Activated naive CD8-positive, alpha-beta T cell treated with anti-CD3 and anti-CD28 coated beads, Interleukin-2, amount 10 ng/mL, durations not matched to agents 7 days and 5 days (primary cell): ENCODE measurements around the gene BTBD1. TPM values are rescaled to one million over a fixed set of nuclear protein-coding genes. Genes with fewer than 3 reads are reported as not detected.
A peak's percentile ranks its signal among the peaks of the same experiment; 100 is the strongest.
"Not testable (repeated sequence)": the region's sequence is repeated elsewhere in the genome, so short reads cannot be mapped to it uniquely, and the experiment has no call there.

Experiments
- ATAC-seq: fragments of 150-1000 bp; cut with Tn5 transposase; one replicate; pipeline ENCODE4 v1.10.0; 2021; ENCODE audit warnings: low read depth, moderate library complexity
- POLR2A ChIA-PET: fragments of 350-600 bp; sonication (Branson Sonifier 250); formaldehyde crosslinking; loops from one replicate; lab custom pipeline; 2021; ENCODE audit warnings: antibody characterized with exemption; lab: Charles Lee
- DNase-seq: peaks from one replicate; pipeline ENCODE4 v3.0.0; 2021
- H3K27ac Mint-ChIP-seq: one replicate; pipeline ENCODE4 v1.8.0; 2022; ENCODE audit warnings: mild to moderate bottlenecking, mixed read lengths
- H3K27me3 Mint-ChIP-seq: one replicate; pipeline ENCODE4 v1.8.0; 2022; ENCODE audit warnings: mild to moderate bottlenecking, moderate library complexity, mixed read lengths
- H3K36me3 Mint-ChIP-seq: one replicate; pipeline ENCODE4 v1.8.0; 2021; ENCODE audit warnings: mild to moderate bottlenecking, mixed read lengths
- H3K4me1 Mint-ChIP-seq: one replicate; pipeline ENCODE4 v1.8.0; 2021; ENCODE audit warnings: mixed read lengths
- H3K4me3 Mint-ChIP-seq: one replicate; pipeline ENCODE4 v1.8.0; 2022; ENCODE audit warnings: mild to moderate bottlenecking, moderate library complexity, mixed read lengths
- H3K9me3 Mint-ChIP-seq: one replicate; pipeline ENCODE4 v1.8.0; 2021; ENCODE audit warnings: mixed read lengths
- total RNA-seq, 2 experiments: library from RNA; stranded (reverse); gene quantifications; one replicate each; pipeline ENCODE4 v1.2.3, GENCODE V29; 2021

Gene BTBD1
- total RNA-seq, 2 experiments from 2014 or later = 56.3 to 59.2 TPM

DNA sequence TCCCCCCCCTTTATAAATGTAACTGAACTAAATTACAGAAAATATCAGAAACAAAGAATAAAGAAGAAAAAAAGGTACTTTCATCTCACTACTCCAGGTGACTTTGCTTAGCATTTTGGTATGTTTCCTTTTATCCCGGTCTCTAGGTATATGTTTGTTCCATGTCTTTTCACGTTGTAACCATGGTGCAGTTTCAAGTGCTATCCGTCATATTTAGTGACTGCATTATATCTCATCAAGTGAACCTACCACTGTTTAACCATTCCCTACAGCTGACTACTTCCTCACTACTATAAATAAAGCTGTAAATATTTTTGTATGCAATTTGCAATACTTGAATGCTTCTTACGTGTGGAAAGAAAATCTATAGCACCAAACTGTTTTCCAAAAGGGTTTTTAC lies 2.2 kb downstream of the BTBD1 start:
- peaks cover 8% of the 10 kb centered on the region for H3K36me3 Mint-ChIP-seq
- peak overlapping the region; percentile 69 for H3K4me3 Mint-ChIP-seq
- no peak for DNase-seq
- POLR2A ChIA-PET = interaction anchor here (1.0 to 1.1 kb wide), 2 partner anchors 54 to 525 kb away, joined by 3 to 4 read pairs; partner anchors contain the start of genes C15orf40 and RPS17
- H3K4me1 Mint-ChIP-seq = peaks cover 14% of the 10 kb centered on the region
- ATAC-seq = no peak
- H3K27me3 Mint-ChIP-seq = no peaks in the 10 kb centered on the region
- H3K27ac Mint-ChIP-seq = peak overlapping the region; percentile 24
- H3K9me3 Mint-ChIP-seq = peaks cover 6% of the 10 kb centered on the region

DNA sequence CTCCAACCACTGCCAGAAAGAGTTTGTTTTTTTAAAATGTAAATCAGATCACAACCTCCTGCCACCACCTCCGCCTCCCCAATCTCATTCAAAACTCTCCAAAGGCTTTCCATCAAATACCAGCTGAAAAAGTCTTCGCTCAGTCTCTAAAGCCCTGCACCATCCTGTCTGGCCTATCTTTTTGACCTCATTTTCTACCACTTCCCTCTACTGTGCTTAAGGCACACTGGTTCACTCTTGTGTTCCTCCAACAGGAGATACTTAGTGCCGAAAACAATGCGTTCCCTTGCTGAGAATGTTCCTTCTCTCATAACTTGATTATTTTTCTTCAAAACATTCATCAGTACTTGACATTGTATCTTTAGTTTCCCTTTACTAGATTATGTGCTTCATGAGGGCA lies 3.5 kb downstream of the BTBD1 start:
- Mint-ChIP-seq H3K4me1 (peaks cover 19% of the 10 kb centered on the region), H3K27me3 (no peaks in the 10 kb centered on the region), H3K4me3 (no peak overlapping the region), H3K9me3 (no peaks in the 10 kb centered on the region), H3K36me3 (peaks cover 4% of the 10 kb centered on the region), H3K27ac (no peak overlapping the region)
- no peak for DNase-seq
- ATAC-seq = no peak
- POLR2A ChIA-PET = interaction anchor here (1.8 kb wide), 2 partner anchors 49 to 52 kb away, joined by 4 to 7 read pairs; partner anchors contain the start of gene C15orf40

DNA sequence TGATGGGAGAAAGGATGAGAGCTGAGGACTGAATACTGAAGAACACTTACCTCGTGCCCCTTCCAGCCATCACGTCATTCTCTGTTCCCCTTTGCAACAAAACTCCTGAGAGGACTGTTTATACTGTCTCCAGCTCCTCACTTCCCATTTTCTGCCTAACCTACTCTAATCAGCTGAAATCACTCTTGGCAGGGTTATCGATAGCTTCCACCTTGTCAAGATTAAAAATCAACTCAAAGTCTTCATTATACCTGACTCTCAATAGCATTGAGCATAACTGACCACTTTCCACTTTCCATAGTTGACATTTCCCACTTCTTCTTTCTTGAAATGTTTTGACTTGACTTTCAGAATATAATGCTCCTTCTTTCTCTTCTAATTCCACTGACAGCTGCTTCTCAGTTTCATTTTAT lies 4.3 kb downstream of the BTBD1 start:
- DNase-seq = no peak
- Mint-ChIP-seq H3K27me3 (no peaks in the 10 kb centered on the region), H3K9me3 (no peaks in the 10 kb centered on the region), H3K36me3 (peaks cover 4% of the 10 kb centered on the region), H3K4me1 (peaks cover 21% of the 10 kb centered on the region), H3K4me3 (no peak overlapping the region), H3K27ac (no peak overlapping the region)
- POLR2A ChIA-PET = interaction anchor here (0.8 to 1.8 kb wide), 5 partner anchors 45 to 145 kb away, joined by 3 to 7 read pairs (median 3); partner anchors contain the start of genes C15orf40 and TM6SF1
- no peak for ATAC-seq

DNA sequence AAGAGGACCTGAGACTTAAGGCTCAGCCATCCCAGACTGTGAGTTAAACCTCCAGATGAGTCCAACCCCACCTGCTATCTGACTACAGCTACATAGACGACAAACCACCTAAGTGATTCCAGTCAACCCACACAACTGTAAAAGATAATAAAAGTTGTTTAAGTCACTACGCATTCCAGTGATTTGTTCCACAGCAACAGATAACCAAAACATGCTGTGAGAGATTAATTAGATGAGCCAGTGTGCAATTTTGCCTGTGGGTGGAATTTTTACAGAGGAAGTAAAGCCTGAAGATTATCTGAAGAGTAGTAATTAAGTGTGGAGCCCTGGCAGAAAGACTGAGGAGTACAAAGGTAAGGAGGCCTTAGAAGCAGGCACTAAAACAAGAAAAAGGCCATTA lies 5.4 kb downstream of the BTBD1 start:
- ATAC-seq (no peak), DNase-seq (no peak)
- no peaks in the 10 kb centered on the region for H3K9me3 Mint-ChIP-seq
- H3K4me1 Mint-ChIP-seq = peaks cover 26% of the 10 kb centered on the region
- no peak overlapping the region for H3K27ac Mint-ChIP-seq
- POLR2A ChIA-PET = interaction anchor here (0.9 kb wide), 1 partner anchor 46 kb away, joined by 3 read pairs; the partner anchor contains the start of gene TM6SF1
- H3K4me3 Mint-ChIP-seq = no peak overlapping the region
- H3K27me3 Mint-ChIP-seq = no peaks in the 10 kb centered on the region
- H3K36me3 Mint-ChIP-seq = peaks cover 7% of the 10 kb centered on the region

DNA sequence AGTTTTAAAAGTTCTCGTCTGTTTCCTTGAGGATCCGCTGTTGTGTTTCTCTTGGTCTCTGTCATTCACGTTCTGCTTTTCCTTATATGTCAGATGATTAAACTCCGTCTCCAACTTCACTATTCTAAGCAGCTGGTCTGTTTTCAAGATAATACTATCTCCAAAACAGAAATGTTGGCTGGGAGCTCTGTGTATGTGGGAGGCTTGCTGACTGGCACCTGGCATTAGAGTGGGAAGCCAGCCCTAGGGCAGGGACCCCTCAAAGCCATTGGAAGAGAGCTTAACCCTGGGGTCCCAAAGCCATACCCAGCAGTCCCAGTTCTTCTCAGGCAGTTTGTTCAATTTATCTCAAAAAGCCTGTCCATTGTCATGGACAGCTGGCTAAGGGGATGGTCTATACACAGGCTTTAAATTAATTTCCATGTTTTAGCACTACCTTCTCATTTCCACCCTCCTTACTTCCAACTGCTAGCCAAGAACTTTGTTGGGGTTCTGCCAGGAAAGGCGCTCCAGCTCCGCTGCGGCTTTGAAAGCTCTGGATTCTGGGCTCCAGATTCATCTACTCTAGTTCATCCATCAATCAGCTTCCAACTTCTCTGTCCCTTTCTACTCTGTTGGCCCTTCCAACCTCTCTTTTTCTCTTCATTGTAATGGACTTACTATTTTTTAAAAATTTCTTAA lies 9.2 kb downstream of the BTBD1 start:
- H3K4me1 Mint-ChIP-seq = peaks cover 15% of the 10 kb centered on the region
- no peak overlapping the region for H3K4me3 Mint-ChIP-seq
- peaks cover 15% of the 10 kb centered on the region for H3K36me3 Mint-ChIP-seq
- no peak for ATAC-seq
- POLR2A ChIA-PET = interaction anchor here (2.0 kb wide), 1 partner anchor 9 kb away, joined by 6 read pairs; the partner anchor contains the start of gene BTBD1
- DNase-seq = no peak
- no peaks in the 10 kb centered on the region for H3K9me3 Mint-ChIP-seq
- H3K27me3 Mint-ChIP-seq = no peaks in the 10 kb centered on the region
- H3K27ac Mint-ChIP-seq = no peak overlapping the region

DNA sequence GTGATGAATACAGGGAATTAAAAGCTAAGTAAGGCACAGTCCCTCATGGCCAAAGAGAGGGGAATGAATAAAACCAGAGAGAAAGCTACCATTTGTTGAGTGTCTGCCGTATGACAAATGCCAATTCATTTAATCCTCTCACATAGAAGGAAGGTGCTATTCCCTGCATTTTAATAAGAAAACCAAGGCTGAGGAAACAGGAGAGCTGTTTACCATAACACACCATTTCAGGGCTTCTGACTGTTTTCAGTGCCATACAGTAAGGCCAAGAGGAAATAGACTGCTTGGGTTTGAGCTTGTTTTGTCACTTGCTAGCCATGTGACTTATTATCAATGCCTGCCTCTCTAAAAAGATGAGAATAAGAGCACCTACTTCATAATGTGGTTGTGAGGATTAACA lies 10.1 kb downstream of the BTBD1 start:
- POLR2A ChIA-PET = interaction anchor here (2.0 kb wide), 1 partner anchor 10 kb away, joined by 6 read pairs; the partner anchor contains the start of gene BTBD1
- peaks cover 15% of the 10 kb centered on the region for H3K4me1 Mint-ChIP-seq
- H3K9me3 Mint-ChIP-seq = no peaks in the 10 kb centered on the region
- no peak for DNase-seq
- no peak overlapping the region for H3K4me3 Mint-ChIP-seq
- peaks cover 15% of the 10 kb centered on the region for H3K36me3 Mint-ChIP-seq
- no peak for ATAC-seq
- no peaks in the 10 kb centered on the region for H3K27me3 Mint-ChIP-seq
- no peak overlapping the region for H3K27ac Mint-ChIP-seq

DNA sequence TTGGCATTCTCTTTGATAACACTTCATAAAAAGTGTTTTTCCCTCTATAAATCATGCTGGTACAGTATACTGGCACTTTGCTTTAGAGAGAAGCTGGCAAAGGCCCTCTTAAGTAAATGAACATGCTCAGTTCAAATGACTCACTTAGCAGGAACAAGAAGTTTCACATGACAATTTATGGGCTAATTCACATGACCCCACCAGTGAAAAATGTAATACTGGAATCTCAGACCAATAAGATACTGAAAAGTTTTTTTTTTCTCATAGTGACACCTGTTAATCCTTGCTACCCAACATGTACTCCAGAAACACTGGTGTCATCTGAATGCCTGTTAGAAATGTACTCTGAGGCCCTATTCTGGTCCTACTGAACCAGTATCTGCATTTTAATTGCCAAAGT lies 13.9 kb downstream of the BTBD1 start:
- POLR2A ChIA-PET = no interaction called here
- peaks cover 29% of the 10 kb centered on the region for H3K36me3 Mint-ChIP-seq
- no peak overlapping the region for H3K27ac Mint-ChIP-seq
- no peak for ATAC-seq
- H3K4me1 Mint-ChIP-seq = peaks cover 12% of the 10 kb centered on the region
- no peaks in the 10 kb centered on the region for H3K27me3 Mint-ChIP-seq
- no peak overlapping the region for H3K4me3 Mint-ChIP-seq
- no peak for DNase-seq
- H3K9me3 Mint-ChIP-seq = no peaks in the 10 kb centered on the region

DNA sequence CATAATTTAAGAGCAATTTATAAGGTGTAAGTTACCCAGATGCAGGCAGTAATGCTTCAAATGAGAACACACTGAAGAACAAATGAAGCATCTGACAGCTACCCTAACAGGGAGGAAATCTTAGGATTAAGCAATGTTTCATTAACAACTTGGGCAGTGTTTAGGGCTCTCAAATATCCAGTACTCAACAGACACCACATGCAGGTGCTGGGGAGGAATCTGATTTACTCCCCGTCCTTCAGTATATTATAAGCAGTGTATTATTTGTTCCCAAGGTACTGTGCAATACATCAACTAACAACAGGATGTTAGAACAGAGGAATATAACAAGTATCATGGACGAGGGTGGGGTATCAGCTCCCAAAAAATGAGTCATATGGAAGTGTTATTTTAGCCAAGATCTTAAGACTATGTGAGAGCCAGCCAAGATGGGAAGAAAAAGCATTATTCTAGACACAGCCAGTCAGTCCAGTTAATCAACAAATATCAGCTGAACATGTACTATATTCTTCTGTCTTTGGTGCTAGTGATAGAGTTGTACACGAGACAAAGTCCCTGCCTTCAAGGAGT lies 20.4 kb downstream of the BTBD1 start:
- H3K27ac Mint-ChIP-seq = no peak overlapping the region
- H3K4me3 Mint-ChIP-seq = no peak overlapping the region
- POLR2A ChIA-PET = no interaction called here
- peaks cover 47% of the 10 kb centered on the region for H3K36me3 Mint-ChIP-seq
- ATAC-seq (no peak), DNase-seq (no peak)
- peaks cover 4% of the 10 kb centered on the region for H3K4me1 Mint-ChIP-seq
- no peaks in the 10 kb centered on the region for H3K27me3 Mint-ChIP-seq
- H3K9me3 Mint-ChIP-seq = no peaks in the 10 kb centered on the region

DNA sequence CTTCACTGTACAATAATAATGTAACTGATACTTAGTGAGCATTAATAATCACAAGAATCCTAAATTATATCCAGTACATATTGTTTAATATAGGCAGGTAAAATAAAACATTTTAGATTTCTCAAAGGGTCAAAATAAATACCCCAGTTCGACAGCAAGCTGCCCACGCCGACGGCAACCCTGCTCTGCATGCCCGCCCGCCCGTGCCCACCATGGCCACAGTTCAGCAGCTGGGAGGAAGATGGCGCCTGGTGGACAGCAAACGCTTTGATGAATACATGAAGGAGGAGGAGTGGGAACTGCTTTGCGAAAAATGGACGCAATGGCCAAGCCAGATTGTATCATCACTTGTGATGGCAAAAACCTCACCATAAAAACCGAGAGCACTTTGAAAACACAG lies 22.9 kb downstream of the BTBD1 start:
- POLR2A ChIA-PET = interaction anchor here (0.7 kb wide), 1 partner anchor 63 kb away, joined by 4 read pairs; the partner anchor contains the start of gene TM6SF1
- no peak overlapping the region for H3K4me3 Mint-ChIP-seq
- no peaks in the 10 kb centered on the region for H3K27me3 Mint-ChIP-seq
- no peaks in the 10 kb centered on the region for H3K9me3 Mint-ChIP-seq
- no peak overlapping the region for H3K27ac Mint-ChIP-seq
- peaks cover 64% of the 10 kb centered on the region for H3K36me3 Mint-ChIP-seq
- peaks cover 10% of the 10 kb centered on the region for H3K4me1 Mint-ChIP-seq
- ATAC-seq (no peak), DNase-seq (no peak)

DNA sequence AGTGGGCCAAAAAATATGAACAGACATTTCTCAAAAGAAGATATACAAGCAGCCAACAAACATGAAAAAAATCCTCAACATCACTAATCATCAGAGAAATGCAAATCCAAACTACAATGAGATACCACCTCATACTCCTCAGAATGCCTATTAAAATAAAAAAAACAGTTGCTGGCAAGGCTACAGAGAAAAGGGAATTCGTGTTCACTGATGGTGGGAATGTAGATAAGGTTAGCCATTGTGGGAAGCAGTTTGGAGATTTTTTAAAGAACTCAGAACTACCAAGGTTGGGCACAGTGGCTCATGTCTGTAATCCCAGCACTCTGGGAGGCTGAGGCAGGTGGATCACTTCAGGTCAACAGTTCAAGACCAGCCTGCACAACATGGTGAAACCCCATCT lies 27.8 kb downstream of the BTBD1 start:
- ATAC-seq (no peak), DNase-seq (no peak)
- H3K4me3 Mint-ChIP-seq = no peak overlapping the region
- peaks cover 5% of the 10 kb centered on the region for H3K9me3 Mint-ChIP-seq
- peak overlapping the region; percentile 23 for H3K27ac Mint-ChIP-seq
- POLR2A ChIA-PET = interaction anchor here (1.0 kb wide), 1 partner anchor 28 kb away, joined by 4 read pairs; no protein-coding TSS in a partner anchor
- H3K4me1 Mint-ChIP-seq = peaks cover 33% of the 10 kb centered on the region
- H3K36me3 Mint-ChIP-seq = peaks cover 76% of the 10 kb centered on the region
- no peaks in the 10 kb centered on the region for H3K27me3 Mint-ChIP-seq

DNA sequence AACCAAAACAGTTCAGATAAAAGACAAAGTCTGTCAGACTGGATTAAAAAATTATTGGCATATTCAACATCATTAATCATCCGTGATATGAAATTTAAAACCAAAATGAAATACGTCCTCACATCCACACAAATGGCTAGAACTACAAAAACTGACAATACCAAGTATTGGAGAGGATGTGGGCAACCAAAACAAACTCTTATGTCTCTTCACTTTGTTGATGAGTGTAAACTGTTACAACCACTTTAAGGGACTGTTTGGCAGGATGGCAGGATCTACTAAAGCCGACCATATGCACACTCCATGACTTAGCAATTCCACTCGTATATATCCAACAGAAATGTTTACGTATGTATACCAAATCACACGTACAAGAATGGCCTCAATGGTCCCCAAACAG lies 30.8 kb downstream of the BTBD1 start:
- peak; percentile 50 for ATAC-seq
- Mint-ChIP-seq H3K27ac (peak overlapping the region; percentile 73), H3K4me1 (peaks cover 32% of the 10 kb centered on the region), H3K9me3 (peaks cover 7% of the 10 kb centered on the region), H3K4me3 (peak overlapping the region; percentile 15), H3K36me3 (peaks cover 73% of the 10 kb centered on the region), H3K27me3 (no peaks in the 10 kb centered on the region)
- POLR2A ChIA-PET = no interaction called here
- no peak for DNase-seq

DNA sequence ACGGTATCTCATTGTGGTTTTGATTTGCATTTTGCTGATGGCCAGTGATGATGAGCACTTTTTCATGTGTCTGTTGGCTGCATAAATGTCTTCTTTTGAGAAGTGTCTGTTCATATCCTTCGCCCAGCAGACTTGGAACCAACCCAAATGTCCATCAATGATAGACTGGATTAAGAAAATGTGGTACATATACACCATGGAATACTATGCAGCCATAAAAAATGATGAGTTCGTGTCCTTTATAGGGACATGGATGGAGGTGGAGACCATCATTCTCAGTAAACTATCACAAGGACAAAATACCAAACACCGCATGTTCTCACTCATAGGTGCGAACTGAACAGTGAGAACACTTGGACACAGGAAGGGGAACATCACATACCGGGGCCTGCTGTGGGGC lies 35.8 kb downstream of the BTBD1 start:
- H3K36me3 Mint-ChIP-seq = peaks cover 53% of the 10 kb centered on the region
- H3K9me3 Mint-ChIP-seq, H3K27ac Mint-ChIP-seq, DNase-seq, H3K4me3 Mint-ChIP-seq, ATAC-seq, POLR2A ChIA-PET, H3K27me3 Mint-ChIP-seq: not testable (repeated sequence)
- H3K4me1 Mint-ChIP-seq = peaks cover 15% of the 10 kb centered on the region

DNA sequence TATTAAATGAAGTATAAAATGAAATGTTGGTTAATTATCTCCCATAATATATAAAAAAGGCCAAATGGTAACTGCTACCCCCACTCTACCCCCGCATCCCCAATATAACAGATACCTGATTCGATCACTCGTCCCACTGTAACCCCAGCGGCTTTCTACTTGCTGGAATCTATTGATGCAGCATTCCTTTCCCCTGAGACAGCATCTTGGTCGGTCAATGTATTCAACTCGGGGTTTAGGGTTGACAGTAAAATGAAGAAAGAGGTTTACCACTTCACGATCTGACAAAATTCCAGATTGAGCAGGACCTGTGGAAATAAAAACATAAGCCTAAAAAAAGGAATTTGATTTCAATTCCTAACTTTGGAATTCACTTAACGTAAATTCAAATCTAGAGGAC lies 37.0 kb downstream of the BTBD1 start:
- no peak for ATAC-seq
- Mint-ChIP-seq H3K4me1 (peaks cover 7% of the 10 kb centered on the region), H3K36me3 (peaks cover 44% of the 10 kb centered on the region), H3K27ac (no peak overlapping the region), H3K4me3 (no peak overlapping the region), H3K9me3 (peaks cover 2% of the 10 kb centered on the region), H3K27me3 (no peaks in the 10 kb centered on the region)
- POLR2A ChIA-PET = no interaction called here
- no peak for DNase-seq

DNA sequence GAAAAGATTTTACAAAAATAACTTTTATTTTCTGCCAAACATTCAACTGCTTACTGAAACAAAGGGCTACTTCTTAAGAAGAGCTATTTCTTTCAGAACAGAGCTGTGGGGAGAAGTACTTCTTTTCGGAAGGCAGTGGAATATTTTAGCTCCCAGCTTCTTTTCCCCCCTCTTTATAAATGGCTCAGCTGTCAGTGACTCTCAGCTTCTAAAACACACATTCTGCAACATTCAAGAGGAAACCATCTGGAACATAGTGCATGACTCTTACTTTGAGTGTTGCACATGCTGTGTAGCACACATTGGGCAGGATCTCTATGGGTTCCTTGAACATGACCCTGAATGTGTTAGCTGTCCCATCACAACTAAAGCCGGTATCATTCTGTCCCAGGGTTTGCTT lies 48.6 kb downstream of the BTBD1 start:
- POLR2A ChIA-PET = no interaction called here
- Mint-ChIP-seq H3K36me3 (peaks cover 23% of the 10 kb centered on the region), H3K4me3 (no peak overlapping the region)

More for the DNA sequence above, 48.6 kb downstream of the BTBD1 start:
- peaks cover 11% of the 10 kb centered on the region for H3K4me1 Mint-ChIP-seq
- ATAC-seq = no peak
- H3K9me3 Mint-ChIP-seq = no peaks in the 10 kb centered on the region
- H3K27me3 Mint-ChIP-seq = no peaks in the 10 kb centered on the region
- H3K27ac Mint-ChIP-seq = no peak overlapping the region
- no peak for DNase-seq
